GM12865 (cell line): Measurements from ENCODE around the gene BTN1A1.

Experiments
- DNase-seq: peaks from one replicate; pipeline ENCODE4 v3.0.0; 2010; ENCODE audit warnings: low read depth
- H3K4me3 ChIP-seq: 2 replicates; pipeline ENCODE4 v1.5.1; 2011; ENCODE audit warnings: mild to moderate bottlenecking, low read depth, low read length, control low read depth
- CTCF ChIP-seq: IDR thresholded peaks from 2 replicates; pipeline ENCODE4 v1.5.1; 2011; ENCODE audit warnings: low read length, control low read depth, low read depth, inconsistent platforms; ENCODE audit not compliant: insufficient read depth; ENCODE audit errors: missing control alignments

BTN1A1 gene

GRCh38 chr6:26485112-26485780 lies 14.9 kb upstream of the BTN1A1 start:
- TF ChIP-seq CTCF: no peak
- DNase-seq: no peak
- no peak overlapping the region for H3K4me3 ChIP-seq

DNA sequence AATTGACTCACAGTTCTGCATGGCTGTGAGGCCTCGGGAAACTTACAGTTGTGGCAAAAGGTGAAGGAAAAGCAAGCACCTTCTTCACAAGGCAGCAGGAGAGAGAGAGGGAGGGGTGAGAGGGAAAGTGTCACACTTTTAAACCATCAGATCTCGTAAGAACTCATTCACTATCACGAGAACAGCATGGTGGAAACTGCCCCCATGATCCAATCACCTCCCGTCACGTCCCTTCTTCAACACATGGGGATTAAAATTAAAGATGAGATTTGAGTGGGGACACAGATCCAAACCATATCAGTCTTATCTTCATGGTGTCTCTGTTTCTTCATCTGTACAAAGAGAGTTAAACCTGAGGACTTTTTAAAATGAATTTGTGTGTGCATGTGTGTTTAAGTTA lies 13.7 kb upstream of the BTN1A1 start:
- DNase-seq: no peak
- TF ChIP-seq CTCF: no peak
- no peak overlapping the region for H3K4me3 ChIP-seq

DNA sequence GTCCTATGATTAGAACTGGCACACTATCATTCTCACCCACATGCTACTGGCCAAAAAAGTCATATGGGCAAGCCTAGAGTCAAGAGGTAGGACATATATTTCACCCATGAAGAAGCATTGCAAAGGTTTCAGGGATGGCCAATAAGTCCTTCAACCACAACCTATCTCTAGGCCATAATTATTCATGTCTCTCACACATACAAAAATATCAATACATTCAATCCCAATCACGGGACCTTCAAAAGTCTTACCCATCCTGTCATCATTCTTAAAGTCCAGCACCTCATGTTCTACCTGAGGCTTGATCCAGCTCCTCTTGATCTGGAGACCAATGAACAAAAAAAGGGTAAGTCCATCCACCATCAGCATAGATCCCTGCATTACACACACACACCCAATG lies 12.6 kb upstream of the BTN1A1 start:
- TF ChIP-seq CTCF: no peak
- no peak for DNase-seq
- no peak overlapping the region for H3K4me3 ChIP-seq

DNA sequence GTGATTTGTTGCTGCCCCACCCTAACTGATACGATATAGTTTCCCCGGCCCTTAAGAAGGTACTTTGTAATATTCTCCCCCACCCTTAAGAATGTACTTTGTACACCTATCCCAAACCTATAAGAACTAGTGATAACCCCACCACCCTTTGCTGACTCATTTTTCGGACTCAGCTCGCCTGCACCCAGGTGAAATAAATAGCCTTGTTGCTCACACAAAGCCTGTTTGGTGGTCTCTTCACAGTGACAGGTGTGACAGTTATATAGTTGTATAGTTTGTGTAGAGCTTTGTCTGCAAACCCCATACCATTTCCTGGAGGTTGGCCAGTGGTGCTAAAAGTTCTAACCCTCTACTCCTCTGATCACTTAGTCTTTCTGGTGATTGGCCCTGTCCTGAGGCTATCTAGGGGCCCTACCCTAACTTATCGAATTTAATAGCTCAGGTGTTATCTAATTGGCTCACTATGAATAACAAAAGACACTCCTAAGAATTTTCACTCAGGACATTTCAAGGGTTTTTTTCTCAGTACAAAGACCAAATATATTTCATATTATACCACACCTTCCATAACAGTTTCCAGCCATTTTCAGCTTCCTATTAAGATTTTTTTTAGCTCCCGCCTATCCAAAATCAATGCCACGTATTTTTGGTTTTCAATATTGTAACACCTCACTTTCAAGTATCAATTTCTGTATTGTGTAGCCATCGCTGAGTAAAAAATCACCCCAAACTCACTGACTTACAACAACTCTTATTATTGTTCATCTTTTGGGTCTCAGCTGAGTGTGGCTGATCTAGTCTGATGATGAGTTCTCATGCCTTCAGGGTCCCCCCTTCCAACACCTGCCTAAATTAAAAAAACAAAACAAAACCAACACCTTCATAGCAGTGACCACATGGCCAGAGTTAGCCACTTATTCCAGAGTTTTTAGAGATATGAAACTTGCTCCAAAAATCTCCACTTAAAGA lies 9.8 kb upstream of the BTN1A1 start:
- DNase-seq: no peak
- no peak overlapping the region for H3K4me3 ChIP-seq
- TF ChIP-seq CTCF: no peak

GRCh38 chr6:26491604-26492003 lies 8.5 kb upstream of the BTN1A1 start:
- no peak for DNase-seq
- H3K4me3 ChIP-seq: no peak overlapping the region
- TF ChIP-seq CTCF: no peak

DNA sequence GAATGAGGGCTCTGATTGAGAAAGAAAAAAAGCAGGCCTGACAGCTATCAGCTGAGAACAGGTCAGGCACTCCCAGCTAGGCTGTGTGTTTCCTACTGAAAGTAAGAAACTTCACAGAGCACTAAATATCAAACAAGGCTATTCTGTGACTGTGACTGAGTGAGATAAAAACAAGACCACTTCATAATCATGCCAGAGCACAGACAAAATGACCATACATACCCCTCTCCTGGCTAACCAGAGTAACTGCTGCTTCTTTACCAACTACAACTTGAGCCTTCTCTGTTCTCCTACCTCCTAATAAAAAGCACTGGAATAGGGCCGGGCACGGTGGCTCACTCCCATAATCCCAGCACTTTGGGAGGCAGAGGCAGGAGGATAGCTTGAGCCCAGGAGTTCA lies 6.8 kb upstream of the BTN1A1 start:
- DNase-seq: peak; percentile 62
- no peak overlapping the region for H3K4me3 ChIP-seq
- TF ChIP-seq CTCF: peak; percentile 48
